ENCODE results near the gene CARS1.

Gene CARS1

DNA sequence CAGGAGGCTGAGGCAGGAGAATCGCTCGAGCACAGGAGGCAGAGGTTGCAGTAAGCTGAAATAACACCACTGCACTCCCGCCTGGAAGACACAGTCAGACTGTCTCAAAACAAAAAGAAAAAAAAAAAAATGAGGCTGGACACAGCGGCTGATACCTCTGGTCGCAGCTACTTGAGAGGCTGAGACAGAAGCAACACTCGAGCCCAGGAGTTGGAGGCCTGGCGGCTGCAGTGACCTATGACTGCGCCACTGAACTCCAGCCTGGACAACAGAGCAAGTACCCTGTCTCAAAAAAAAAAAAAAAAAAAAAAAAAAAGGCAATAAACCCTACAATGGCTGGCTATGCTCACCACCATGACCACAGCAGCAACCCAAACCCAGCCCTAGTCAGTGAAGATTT, 76.1 kb downstream of the CARS1 start:
- H3K4me3 ChIP-seq (ENCODE audit: low read depth, low read length) = no peak overlapping the region
- TF ChIP-seq, protein P1, sequence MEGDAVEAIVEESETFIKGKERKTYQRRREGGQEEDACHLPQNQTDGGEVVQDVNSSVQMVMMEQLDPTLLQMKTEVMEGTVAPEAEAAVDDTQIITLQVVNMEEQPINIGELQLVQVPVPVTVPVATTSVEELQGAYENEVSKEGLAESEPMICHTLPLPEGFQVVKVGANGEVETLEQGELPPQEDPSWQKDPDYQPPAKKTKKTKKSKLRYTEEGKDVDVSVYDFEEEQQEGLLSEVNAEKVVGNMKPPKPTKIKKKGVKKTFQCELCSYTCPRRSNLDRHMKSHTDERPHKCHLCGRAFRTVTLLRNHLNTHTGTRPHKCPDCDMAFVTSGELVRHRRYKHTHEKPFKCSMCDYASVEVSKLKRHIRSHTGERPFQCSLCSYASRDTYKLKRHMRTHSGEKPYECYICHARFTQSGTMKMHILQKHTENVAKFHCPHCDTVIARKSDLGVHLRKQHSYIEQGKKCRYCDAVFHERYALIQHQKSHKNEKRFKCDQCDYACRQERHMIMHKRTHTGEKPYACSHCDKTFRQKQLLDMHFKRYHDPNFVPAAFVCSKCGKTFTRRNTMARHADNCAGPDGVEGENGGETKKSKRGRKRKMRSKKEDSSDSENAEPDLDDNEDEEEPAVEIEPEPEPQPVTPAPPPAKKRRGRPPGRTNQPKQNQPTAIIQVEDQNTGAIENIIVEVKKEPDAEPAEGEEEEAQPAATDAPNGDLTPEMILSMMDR (IDR thresholded peaks at IDR 0.05; ENCODE audit: insufficient read depth, low read depth, low read length, missing control alignments) = no peak
- no peak for DNase-seq (ENCODE audit: low read depth)

GRCh38 chr11:2980168-2980840, 76.9 kb downstream of the CARS1 start:
- TF ChIP-seq, protein P1 (IDR thresholded peaks at IDR 0.05; ENCODE audit: insufficient read depth, low read depth, low read length, missing control alignments) = no peak
- no peak for DNase-seq (ENCODE audit: low read depth)
- no peak overlapping the region for H3K4me3 ChIP-seq (ENCODE audit: low read depth, low read length)

GRCh38 chr11:2977113-2977512, 80.1 kb downstream of the CARS1 start:
- TF ChIP-seq, protein P1 (IDR thresholded peaks at IDR 0.05; ENCODE audit: insufficient read depth, low read depth, low read length, missing control alignments) = no peak
- H3K4me3 ChIP-seq (ENCODE audit: low read depth, low read length) = no peak overlapping the region
- DNase-seq (ENCODE audit: low read depth) = no peak

GRCh38 chr11:2976294-2977063, 80.7 kb downstream of the CARS1 start:
- TF ChIP-seq, protein P1 (IDR thresholded peaks at IDR 0.05; ENCODE audit: insufficient read depth, low read depth, low read length, missing control alignments) = no peak
- H3K4me3 ChIP-seq (ENCODE audit: low read depth, low read length) = no peak overlapping the region
- no peak for DNase-seq (ENCODE audit: low read depth)

GRCh38 chr11:2975594-2975993, 81.6 kb downstream of the CARS1 start:
- TF ChIP-seq, protein P1 (IDR thresholded peaks at IDR 0.05; ENCODE audit: insufficient read depth, low read depth, low read length, missing control alignments) = peak; percentile 55
- H3K4me3 ChIP-seq (ENCODE audit: low read depth, low read length) = no peak overlapping the region
- DNase-seq (ENCODE audit: low read depth) = peak; percentile 65

- DNase-seq (ENCODE audit: low read depth) = no peak
- TF ChIP-seq, protein P1 (IDR thresholded peaks at IDR 0.05; ENCODE audit: insufficient read depth, low read depth, low read length, missing control alignments) = no peak
- H3K4me3 ChIP-seq (ENCODE audit: low read depth, low read length) = no peak overlapping the region
Measured at GRCh38 chr11:2974272-2974671, 83.0 kb downstream of the CARS1 start.

Measured in GM12865 (cell line).